ENCODE data around the gene SCGB3A1. TPM values are rescaled to one million over a fixed set of nuclear protein-coding genes. Genes with fewer than 3 reads are reported as not detected.

Gene SCGB3A1
- total RNA-seq, 4 donors from 2014 or later = 2.6 to 3.5 (median 3.5) TPM; not detected in 1

GRCh38 chr5:180630426-180630825 is 39.1 kb upstream of the SCGB3A1 start:
- TF ChIP-seq POLR2A (IDR thresholded peaks at IDR 0.05) = no peak
- TF ChIP-seq, protein P1, sequence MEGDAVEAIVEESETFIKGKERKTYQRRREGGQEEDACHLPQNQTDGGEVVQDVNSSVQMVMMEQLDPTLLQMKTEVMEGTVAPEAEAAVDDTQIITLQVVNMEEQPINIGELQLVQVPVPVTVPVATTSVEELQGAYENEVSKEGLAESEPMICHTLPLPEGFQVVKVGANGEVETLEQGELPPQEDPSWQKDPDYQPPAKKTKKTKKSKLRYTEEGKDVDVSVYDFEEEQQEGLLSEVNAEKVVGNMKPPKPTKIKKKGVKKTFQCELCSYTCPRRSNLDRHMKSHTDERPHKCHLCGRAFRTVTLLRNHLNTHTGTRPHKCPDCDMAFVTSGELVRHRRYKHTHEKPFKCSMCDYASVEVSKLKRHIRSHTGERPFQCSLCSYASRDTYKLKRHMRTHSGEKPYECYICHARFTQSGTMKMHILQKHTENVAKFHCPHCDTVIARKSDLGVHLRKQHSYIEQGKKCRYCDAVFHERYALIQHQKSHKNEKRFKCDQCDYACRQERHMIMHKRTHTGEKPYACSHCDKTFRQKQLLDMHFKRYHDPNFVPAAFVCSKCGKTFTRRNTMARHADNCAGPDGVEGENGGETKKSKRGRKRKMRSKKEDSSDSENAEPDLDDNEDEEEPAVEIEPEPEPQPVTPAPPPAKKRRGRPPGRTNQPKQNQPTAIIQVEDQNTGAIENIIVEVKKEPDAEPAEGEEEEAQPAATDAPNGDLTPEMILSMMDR (IDR thresholded peaks at IDR 0.05) = no peak
- H3K4me3 ChIP-seq (ENCODE audit: low read depth, poor library complexity, severe bottlenecking) = no peak overlapping the region
- WGBS, 2 donors = 90 to 94% methylated on average over 18 to 19 of the region's 22 CpGs
- intact Hi-C loops (cut with DNase I; ENCODE audit: low total_unique reads) = no loop called here
- no peak for DNase-seq (ENCODE audit: low spot score in 2 of 2)

GRCh38 chr5:180629831-180630382 is 38.6 kb upstream of the SCGB3A1 start:
- no peak overlapping the region for H3K4me3 ChIP-seq (ENCODE audit: low read depth, poor library complexity, severe bottlenecking)
- intact Hi-C loops (cut with DNase I; ENCODE audit: low total_unique reads) = no loop called here
- TF ChIP-seq, protein P1 (IDR thresholded peaks at IDR 0.05) = no peak
- no peak for TF ChIP-seq POLR2A (IDR thresholded peaks at IDR 0.05)
- WGBS, 2 donors = 84 to 88% methylated on average over 20 to 25 of the region's 25 CpGs
- DNase-seq (ENCODE audit: low spot score in 2 of 2) = no peak

GRCh38 chr5:180628827-180629750 is 37.8 kb upstream of the SCGB3A1 start:
- H3K4me3 ChIP-seq (ENCODE audit: low read depth, poor library complexity, severe bottlenecking) = no peak overlapping the region
- intact Hi-C loops (cut with DNase I; ENCODE audit: low total_unique reads) = no loop called here
- DNase-seq (ENCODE audit: low spot score in 2 of 2) = no peak
- 86% methylated on average over 27 to 40 of the region's 44 CpGs for WGBS, 2 donors
- TF ChIP-seq POLR2A (IDR thresholded peaks at IDR 0.05) = no peak
- TF ChIP-seq, protein P1 (IDR thresholded peaks at IDR 0.05) = no peak

DNA sequence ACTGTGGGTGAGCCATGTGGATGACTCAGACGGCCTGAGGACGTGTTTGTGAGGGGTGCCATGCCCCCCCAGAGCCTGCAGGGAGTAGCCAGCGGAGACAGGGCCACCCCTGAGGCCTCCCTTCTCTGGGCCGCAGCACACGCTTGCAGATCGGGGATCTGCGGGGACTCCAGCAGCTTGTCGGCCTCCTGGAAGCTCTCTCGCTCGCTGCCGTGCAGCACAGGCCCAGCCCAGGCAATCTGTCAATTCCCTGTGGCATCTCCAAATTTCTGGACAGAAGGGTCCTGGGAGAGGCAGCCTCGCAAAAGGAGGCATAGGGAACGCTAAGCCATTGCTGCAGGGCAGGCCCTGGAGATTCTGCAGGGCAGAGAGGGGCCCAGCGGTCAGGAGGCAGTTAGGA is 36.9 kb upstream of the SCGB3A1 start:
- 43 to 73% methylated on average over 13 to 14 of the region's 14 CpGs for WGBS, 2 donors
- TF ChIP-seq POLR2A (IDR thresholded peaks at IDR 0.05) = no peak
- TF ChIP-seq, protein P1 (IDR thresholded peaks at IDR 0.05) = no peak
- intact Hi-C loops (cut with DNase I; ENCODE audit: low total_unique reads) = no loop called here
- DNase-seq (ENCODE audit: low spot score in 2 of 2) = no peak
- no peak overlapping the region for H3K4me3 ChIP-seq (ENCODE audit: low read depth, poor library complexity, severe bottlenecking)

DNA sequence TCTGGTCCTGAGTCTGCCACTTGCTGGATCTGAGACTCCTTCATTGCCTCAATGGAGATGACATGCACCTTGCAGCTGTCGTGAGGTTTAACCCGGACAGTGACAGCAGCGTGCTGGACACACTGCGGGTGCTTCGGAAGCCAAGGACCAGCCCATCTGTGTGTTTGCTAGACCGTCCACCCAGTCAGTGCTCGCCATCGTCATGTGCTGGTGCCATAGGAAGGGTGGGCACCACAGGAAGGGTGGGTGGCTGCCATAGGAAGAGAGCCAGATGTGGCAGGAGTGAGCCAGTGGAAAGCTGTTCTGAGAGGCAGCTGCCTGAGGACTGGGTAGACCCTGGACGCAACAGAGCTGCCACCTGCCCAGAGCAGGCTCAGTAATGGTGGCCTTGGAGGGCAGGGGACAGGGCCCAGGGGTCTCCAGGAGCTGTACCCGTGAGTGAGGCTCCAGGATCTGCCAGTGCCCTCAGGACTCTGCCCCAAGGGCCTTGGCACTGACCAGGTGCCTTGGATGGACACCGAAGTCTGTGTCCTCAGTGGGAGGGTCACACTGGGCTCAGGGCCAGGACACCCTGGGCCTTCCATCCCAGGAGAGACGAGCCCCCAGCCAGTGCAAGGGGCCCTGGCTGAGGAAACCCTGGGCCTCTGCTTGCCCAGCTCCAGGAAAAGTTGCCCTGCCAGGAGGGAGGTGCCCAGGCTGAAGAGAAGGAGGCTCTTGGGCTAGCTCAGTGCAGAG is 36.3 kb upstream of the SCGB3A1 start:
- no peak for TF ChIP-seq POLR2A (IDR thresholded peaks at IDR 0.05)
- TF ChIP-seq, protein P1 (IDR thresholded peaks at IDR 0.05) = no peak
- WGBS, 2 donors = 76 to 90% methylated on average over 8 to 12 of the region's 12 CpGs
- intact Hi-C loops (cut with DNase I; ENCODE audit: low total_unique reads) = no loop called here
- no peak overlapping the region for H3K4me3 ChIP-seq (ENCODE audit: low read depth, poor library complexity, severe bottlenecking)
- DNase-seq (ENCODE audit: low spot score in 2 of 2) = no peak
